K562 (cell line): ENCODE measurements around the gene MEGF11. TPM values are rescaled to one million over a fixed set of nuclear protein-coding genes. Genes with fewer than 3 reads are reported as not detected.

Experiments used
- ATAC-seq: fragments of 200-7000 bp; cut with Tn5 transposase; 3 replicates; pipeline ENCODE4 v1.9.1; 2020; ENCODE audit warnings: moderate library complexity
- BruUV-seq: library from RNA; stranded (reverse); fragments of 400-500 nt; replicated peaks from 2 replicates; lab custom pipeline; 2021; lab: Mats Ljungman, UMichigan
- CTCF ChIA-PET: fragments of 300-600 bp; formaldehyde crosslinking; extraction: SDS; loops from one replicate; lab custom pipeline; 2021; ENCODE audit warnings: low intra/inter-chr PET ratio; lab: Yijun Ruan, JAX
- POLR2A ChIA-PET: fragments of 300-600, 350-650 bp; sonication (Branson Sonifier 250); formaldehyde crosslinking; extraction: SDS; loops from one replicate; lab custom pipeline; 2021; ENCODE audit warnings: antibody characterized with exemption, inconsistent platforms; lab: Yijun Ruan, JAX
- DNase-seq, 4 experiments: peaks; one replicate each; pipeline versions ENCODE4 v3.0.0 to v3.0.0-alpha.2; 2011 to 2018; ENCODE audit warnings: low spot score in 3 of 4, mixed read lengths in 3 of 4; ENCODE audit errors: extremely low read depth in 1 of 4
- FAIRE-seq: peaks from 2 replicates; lab custom pipeline; 2011; peaks lifted over from hg19 to GRCh38; lab: Jason Lieb, UNC
- H2AFZ ChIP-seq: 2 replicates; pipeline ENCODE4 v1.6.0; 2011; ENCODE audit warnings: low read depth, low read length, control low read depth, inconsistent platforms
- H3K27ac ChIP-seq: fragments of 200-600 bp; 3 replicates; pipeline ENCODE4 v1.8.0; 2011; ENCODE audit warnings: low read depth, mild to moderate bottlenecking, control low read depth, inconsistent platforms, low read length, moderate library complexity, mixed read lengths; ENCODE audit errors: extremely low read depth
- H3K27me3 ChIP-seq, 2 experiments: fragments of 300-600 bp in 1 of 2; 2 replicates in 1 of 2; 3 replicates in 1 of 2; pipeline versions ENCODE4 v1.6.0 to v1.8.0; 2011; ENCODE audit warnings: inconsistent platforms in 2 of 2, low read length in 2 of 2, mild to moderate bottlenecking in 1 of 2, mixed read lengths in 1 of 2, moderate library complexity in 1 of 2; ENCODE audit not compliant: control insufficient read depth in 2 of 2, insufficient read depth in 2 of 2
- H3K36me3 ChIP-seq: fragments of 300-600 bp; 3 replicates; pipeline ENCODE4 v1.8.0; 2011; ENCODE audit warnings: mild to moderate bottlenecking, low read length, inconsistent platforms; ENCODE audit not compliant: control insufficient read depth, insufficient read depth
- H3K4me1 ChIP-seq, 2 experiments: fragments of 200-600 bp in 1 of 2; replicated peaks in 1 of 2; 2 replicates in 1 of 2; 3 replicates in 1 of 2; pipeline versions ENCODE4 v1.5.1 to v1.8.0; 2011; ENCODE audit warnings: inconsistent platforms in 2 of 2, low read length in 2 of 2, mild to moderate bottlenecking in 1 of 2, mixed read lengths in 1 of 2, moderate library complexity in 1 of 2; ENCODE audit not compliant: control insufficient read depth in 2 of 2, insufficient read depth in 2 of 2
- H3K4me2 ChIP-seq: 2 replicates; pipeline ENCODE4 v1.6.1; 2011; ENCODE audit warnings: low read length, control low read depth, inconsistent platforms, mixed read lengths; ENCODE audit not compliant: insufficient read depth
- H3K4me3 ChIP-seq: fragments of 200-600 bp; sonication (generic), shearing (Covaris generic); 2 replicates; pipeline ENCODE4 v1.5.1; 2016; ENCODE audit warnings: control low read depth, inconsistent platforms
- H3K79me2 ChIP-seq: fragments of 200-600 bp; 3 replicates; pipeline ENCODE4 v1.8.0; 2011; ENCODE audit warnings: low read length, inconsistent platforms; ENCODE audit not compliant: control insufficient read depth, insufficient read depth
- H3K9ac ChIP-seq, 2 experiments: 2 replicates each; pipeline versions ENCODE4 v1.6.0 to v1.6.1; 2011; ENCODE audit warnings: low read depth in 2 of 2, low read length in 2 of 2, control low read depth in 1 of 2, inconsistent platforms in 1 of 2, mild to moderate bottlenecking in 1 of 2, mixed read lengths in 1 of 2; ENCODE audit not compliant: insufficient read depth in 1 of 2
- H3K9me1 ChIP-seq: one replicate; pipeline ENCODE4 v1.6.0; 2011; ENCODE audit warnings: inconsistent platforms, mild to moderate bottlenecking, low read length, moderate library complexity; ENCODE audit not compliant: control insufficient read depth, insufficient read depth
- H3K9me3 ChIP-seq: replicated peaks from 2 replicates; pipeline ENCODE4 v1.5.1; 2011; ENCODE audit warnings: low read depth, low read length, inconsistent platforms; ENCODE audit not compliant: control insufficient read depth, insufficient read depth
- H4K20me1 ChIP-seq: replicated peaks from 2 replicates; pipeline ENCODE4 v1.6.1; 2011; ENCODE audit warnings: low read length, inconsistent platforms, mixed read lengths; ENCODE audit not compliant: control insufficient read depth, insufficient read depth
- MCM7 ChIP-seq, 2 experiments: fragments of 450-650 bp; IDR thresholded peaks; 2 replicates each; pipeline ENCODE4 v1.6.1; 2016 to 2018
- NCOR1 ChIP-seq: fragments of 450-650 bp; IDR thresholded peaks from 2 replicates; pipeline ENCODE4 v1.6.1; 2016; ENCODE audit warnings: mild to moderate bottlenecking, moderate library complexity
- RBM25 ChIP-seq: fragments of 200-400 bp; formaldehyde crosslinking; IDR thresholded peaks from 2 replicates; pipeline ENCODE4 v1.6.1; 2018; ENCODE audit warnings: low read length, low read depth, moderate library complexity; ENCODE audit not compliant: severe bottlenecking
- RHOXF2B ChIP-seq: fragments of 250-450 bp; sonication (Bioruptor Pico); conservative IDR thresholded peaks from 2 replicates; pipeline ENCODE4 v1.5.1; 2021
- ZBTB40 ChIP-seq, 2 experiments: fragments of 450-650 bp in 1 of 2; sonication (generic) in 1 of 2; formaldehyde crosslinking in 1 of 2; IDR thresholded peaks; 2 replicates each; pipeline versions ENCODE4 v1.7.1 to v1.9.0; 2016 to 2022; ENCODE audit warnings: inconsistent platforms in 1 of 2, mild to moderate bottlenecking in 1 of 2, missing genetic modification reagents in 1 of 2
- WGBS: fragments of 100-300 bp; shearing (Covaris generic); methylation state at CpG from one replicate; pipeline ENCODE4 v1.1.6; 2016; ENCODE audit warnings: low coverage, mixed read lengths; ENCODE audit not compliant: insufficient coverage; ENCODE audit errors: missing lambda C conversion rate; 5-methylcytosine and 5-hydroxymethylcytosine counted together
- in situ Hi-C: fragments of 300-500 bp; cut with MboI; formaldehyde crosslinking; loops from 4 replicates; pipeline ENCODE4 v1.15.0; 2018; ENCODE audit warnings: inconsistent platforms, mixed read lengths
- intact Hi-C: fragments of 100-400 bp; cut with micrococcal nuclease; formaldehyde crosslinking; loops from 2 replicates; pipeline ENCODE4 v1.14.2; 2022
- polyA plus RNA-seq, 8 experiments: library from polyadenylated mRNA; depleted of rRNA in 4 of 8; stranded (reverse) in 5 of 8; unstranded in 3 of 8; fragments of >200 nt; fragmentation: Nextera tagmentation in 2 of 8; fragmentation: Illumina TruSeq in 1 of 8; extraction: Ambion mirVana in 2 of 8; extraction: Trizol in 1 of 8; gene quantifications; 2 replicates each; pipeline versions ENCODE4 v1.2.1 to v1.2.3, GENCODE V29; 2011 to 2014; ENCODE audit warnings: inconsistent platforms in 1 of 8, missing spikeins in 1 of 8
- total RNA-seq, 7 experiments: library from RNA; depleted of rRNA in 6 of 7; stranded (reverse); fragments of >200 nt in 6 of 7; fragmentation: Illumina TruSeq in 2 of 7; extraction: Trizol in 2 of 7; gene quantifications; 2 replicates each; pipeline versions ENCODE4 v1.2.1 to v1.2.3, GENCODE V29; 2011 to 2021; ENCODE audit warnings: low replicate concordance in 1 of 7

Gene MEGF11
- total and polyA plus RNA-seq, 9 of the 15 experiments (the other 6 are each of a cell fraction or from before 2014, with no cell fraction given), result 0.06 to 0.23 (median 0.20) TPM; not detected in 6

- Histone ChIP-seq H3K36me3 (no peaks in the 10 kb centered on the region), H3K9ac (no peak overlapping the region)
- peak; percentile 77 for TF ChIP-seq RBM25
- TF ChIP-seq RHOXF2B (CRISPR knock-in tag), result no peak
Measured at GRCh38 chr15:66070220-66070934, 183.2 kb downstream of the MEGF11 start.

DNA sequence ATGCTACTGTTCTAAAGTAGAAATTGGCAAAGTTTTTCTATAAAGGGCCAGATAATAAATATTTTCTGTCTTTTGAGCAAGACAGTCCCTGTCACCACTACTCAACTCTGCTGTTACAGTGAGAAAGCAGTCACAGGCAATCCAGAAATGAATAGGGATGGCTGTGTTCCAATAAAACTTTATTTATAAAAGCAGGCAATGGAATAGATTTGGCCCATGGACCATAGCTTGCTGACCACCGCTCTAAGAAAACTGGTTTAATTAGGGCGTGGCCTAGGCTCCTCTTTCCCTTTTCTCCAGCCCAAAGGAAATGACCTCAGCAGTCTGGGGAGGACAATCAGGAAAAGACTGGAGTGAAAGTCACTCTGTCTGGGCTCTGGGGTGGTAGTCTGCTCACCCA is 183.8 kb downstream of the MEGF11 start:
- DNase-seq, result no peak
- FAIRE-seq, result no peak
- Histone ChIP-seq H3K4me2 (no peak overlapping the region), H4K20me1 (0 out of 2 replicates have a peak, but pooled peaks cover 2% of the 10 kb centered on the region), H3K9me3 (no peaks in the 10 kb centered on the region), H3K9me1 (no peaks in the 10 kb centered on the region), H3K36me3 (no peaks in the 10 kb centered on the region), H3K27ac (no peak overlapping the region), H3K4me1 (no peaks in the 10 kb centered on the region), H3K79me2 (no peaks in the 10 kb centered on the region), H3K4me3 (no peak overlapping the region), H3K9ac (no peak overlapping the region), H2AFZ (no peak overlapping the region), H3K27me3 (peaks cover 18 to 35% of the 10 kb centered on the region in 2 experiments)
- in situ Hi-C loops, result no loop called here
- ChIA-PET POLR2A (no interaction called here), CTCF (no interaction called here)
- WGBS, result 4% methylated on average over 2 of the region's 2 CpGs
- BruUV-seq, result no TSS peak
- no peak for ATAC-seq
- intact Hi-C loops, result no loop called here
- TF ChIP-seq MCM7 (IDR thresholded peaks at IDR 0.05), result no peak
- peak; percentile 93 for TF ChIP-seq ZBTB40 (IDR thresholded peaks at IDR 0.05)
- TF ChIP-seq ZBTB40 (CRISPR knock-in tag; IDR thresholded peaks at IDR 0.05), result peak; percentile 85
- no peak for TF ChIP-seq NCOR1

More at GRCh38 chr15:66070220-66070934, 183.2 kb downstream of the MEGF11 start:
- H3K4me1 ChIP-seq, result no peaks in the 10 kb centered on the region
- H2AFZ ChIP-seq, result no peak overlapping the region
- H3K27me3 ChIP-seq, result peaks cover 18 to 32% of the 10 kb centered on the region in 2 experiments
- no TSS peak for BruUV-seq
- no peak overlapping the region for H3K4me2 ChIP-seq
- no peak overlapping the region for H3K27ac ChIP-seq
- no peak for DNase-seq
- no peaks in the 10 kb centered on the region for H3K79me2 ChIP-seq
- in situ Hi-C loops, result no loop called here
- H3K4me3 ChIP-seq, result no peak overlapping the region
- ChIA-PET CTCF (no interaction called here), POLR2A (no interaction called here)
- H3K9me1 ChIP-seq, result no peaks in the 10 kb centered on the region
- no peaks in the 10 kb centered on the region for H3K9me3 ChIP-seq
- no peak for ATAC-seq
- FAIRE-seq, result no peak
- intact Hi-C loops, result no loop called here
- H4K20me1 ChIP-seq, result 0 out of 2 replicates have a peak, but pooled peaks cover 2% of the 10 kb centered on the region
- 2% methylated on average over 7 of the region's 7 CpGs for WGBS
